ENCODE measurements around the gene RAP1GAP2.

RAP1GAP2 gene

DNA sequence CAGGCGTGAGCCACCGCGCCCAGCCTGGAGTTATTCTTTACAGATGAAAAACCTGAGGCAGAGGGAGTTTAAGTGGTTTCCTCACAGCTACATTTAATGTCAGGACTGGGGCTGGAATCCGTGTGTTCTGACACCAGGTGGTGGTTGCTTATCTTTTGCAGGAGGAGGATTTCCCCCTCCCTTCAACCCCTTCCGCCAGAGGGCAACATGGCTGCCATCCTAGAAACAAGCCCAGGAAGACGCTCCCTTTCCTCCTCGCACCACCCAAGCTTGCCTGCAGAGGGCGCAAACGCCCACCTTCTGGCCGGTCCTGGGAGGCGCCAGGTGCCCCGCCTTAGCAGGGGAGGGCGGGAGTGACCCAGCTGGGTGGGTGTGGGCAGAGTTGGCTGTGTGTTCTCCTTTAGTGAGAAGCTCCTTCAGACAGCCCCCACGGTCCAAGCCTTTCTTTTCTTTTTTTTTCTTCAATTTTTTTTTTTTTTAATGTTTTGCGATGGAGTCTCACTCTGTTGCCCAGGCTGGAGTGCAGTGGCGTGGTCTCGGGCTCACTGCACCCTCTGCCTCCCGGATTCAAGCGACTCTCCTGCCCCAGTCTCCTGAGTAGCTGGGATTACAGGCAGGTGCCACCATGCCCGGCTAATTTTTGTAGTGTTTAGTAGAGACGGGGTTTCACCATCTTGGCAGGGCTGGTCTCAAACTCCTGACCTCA is 9.9 kb upstream of the RAP1GAP2 start:
- peak; percentile 79 to 87 for DNase-seq

DNA sequence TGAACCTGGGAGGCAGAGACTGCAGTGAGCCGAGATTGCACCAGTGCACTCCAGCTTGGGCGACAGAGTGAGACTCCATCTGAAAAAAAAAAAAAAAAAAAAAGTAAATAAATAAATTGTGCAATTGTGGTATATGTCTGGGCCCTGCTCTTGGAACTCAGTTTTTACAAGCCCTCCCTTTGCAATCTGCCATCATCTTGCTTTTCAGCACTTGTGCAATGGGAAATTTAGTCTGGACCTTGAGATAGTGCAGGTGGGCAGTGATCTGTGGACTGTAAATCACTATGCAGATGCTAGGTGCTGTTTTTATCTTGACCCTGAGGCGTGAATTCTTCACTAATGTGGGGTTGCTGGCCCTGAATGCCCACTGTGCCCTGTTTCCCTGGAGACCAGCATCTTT is 6.5 kb upstream of the RAP1GAP2 start:
- no peak for DNase-seq

DNA sequence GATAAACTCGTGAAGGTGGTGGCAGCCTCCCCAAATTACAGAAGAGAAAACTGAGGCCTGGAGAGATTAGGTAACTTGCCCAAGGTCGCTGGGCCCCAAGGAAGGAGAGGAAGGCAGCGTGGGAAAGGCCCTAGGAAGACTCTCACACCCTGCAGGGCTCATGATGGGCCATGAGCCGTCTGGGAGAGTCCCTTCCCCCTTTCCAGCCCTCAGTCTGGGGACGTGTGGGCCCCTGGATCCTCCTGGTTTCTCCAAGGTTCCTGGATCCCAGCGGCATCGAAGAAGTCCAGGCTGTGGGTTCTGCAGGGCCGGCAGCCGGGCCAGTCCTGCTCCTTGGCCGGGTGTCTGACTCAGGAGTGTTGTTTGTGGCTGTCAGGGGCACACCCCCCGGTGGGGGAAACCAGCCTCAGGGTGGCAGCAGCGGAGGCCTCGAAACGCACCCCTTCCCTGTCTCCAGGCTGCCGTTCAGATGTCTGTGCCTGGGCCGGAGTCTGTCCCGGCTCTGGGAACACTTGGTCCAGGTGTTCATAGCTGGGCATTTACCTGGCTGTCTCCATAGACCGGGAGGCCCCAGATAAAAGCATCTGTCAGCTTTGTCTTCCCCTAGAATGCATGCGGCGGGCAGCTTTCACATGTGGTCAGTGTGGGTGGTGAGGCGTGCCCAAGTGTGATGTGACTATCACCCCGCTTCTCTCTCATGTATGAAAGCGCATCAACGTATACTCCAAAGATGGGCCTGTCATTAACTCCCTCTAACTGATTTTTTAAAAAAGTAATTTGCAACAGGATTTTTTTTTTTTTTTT is 3.7 kb upstream of the RAP1GAP2 start:
- no peak for DNase-seq

DNA sequence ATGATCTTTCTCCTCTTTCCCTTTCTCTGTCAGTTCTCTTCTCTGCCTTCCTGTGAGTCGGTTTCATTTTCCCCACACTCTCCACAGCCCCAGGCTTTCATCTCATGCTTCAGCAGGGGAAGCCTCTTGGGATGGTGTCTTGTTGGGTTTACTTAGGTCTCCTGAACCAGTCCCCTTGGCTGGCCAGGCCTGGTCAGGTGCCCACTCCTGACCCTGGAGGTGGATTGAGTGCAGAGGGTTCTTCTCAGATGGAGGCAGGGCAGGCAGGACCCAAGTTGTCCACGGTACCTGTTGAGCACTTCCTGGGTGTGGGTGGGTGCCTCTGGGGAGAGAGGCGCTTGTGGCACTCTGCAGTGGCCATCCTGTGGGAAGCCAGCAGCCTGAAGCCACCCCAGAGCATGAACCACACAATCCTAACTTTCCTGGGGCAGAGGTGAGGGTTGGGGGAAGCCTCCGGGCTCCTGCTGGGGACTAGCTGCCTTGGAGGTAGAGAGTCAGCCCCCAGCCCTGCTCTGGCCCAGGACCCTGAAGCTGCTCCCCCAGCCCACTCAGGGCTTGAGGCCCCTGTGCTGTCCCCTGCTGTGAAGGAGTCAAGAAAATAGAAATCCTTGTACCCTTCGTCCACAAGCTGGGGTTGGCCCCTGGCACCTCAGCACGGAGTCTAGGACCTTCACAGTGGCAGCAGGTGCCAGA is 2.0 kb upstream of the RAP1GAP2 start:
- DNase-seq = no peak

DNA sequence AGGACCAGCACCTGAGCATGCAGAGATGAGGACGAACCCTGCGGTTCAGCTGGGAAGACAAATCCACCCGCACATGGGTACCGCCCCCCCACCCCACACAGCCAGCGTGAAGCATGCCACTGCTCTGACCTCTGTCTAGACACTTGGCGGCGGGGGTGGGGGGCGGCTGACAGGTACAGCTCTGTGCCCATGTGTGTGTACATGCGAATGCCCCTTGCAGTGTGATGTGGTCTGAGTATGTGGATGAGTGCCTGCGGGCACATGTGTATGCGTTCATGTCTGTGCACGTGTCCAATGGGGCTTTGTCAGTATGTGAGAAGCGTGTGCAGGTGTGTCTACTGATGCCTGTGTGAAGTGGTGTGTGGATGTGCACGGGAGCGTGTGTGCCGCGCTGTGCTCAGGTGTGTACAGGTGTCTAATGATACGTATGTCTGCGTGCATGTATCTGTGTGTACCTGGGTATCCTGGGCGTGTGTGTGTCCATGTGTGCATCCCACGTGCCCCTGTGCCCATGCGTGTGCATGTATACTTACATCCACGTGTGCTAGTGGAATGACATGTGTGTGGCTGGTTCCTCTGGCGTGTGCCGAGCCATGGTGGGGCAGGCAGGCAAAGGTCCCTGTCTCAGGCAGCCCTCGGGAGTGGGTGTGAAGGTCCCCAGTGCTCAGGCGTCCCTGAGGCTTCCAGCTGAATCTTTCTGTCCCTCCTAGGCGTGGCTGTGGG is 636 bp upstream of the RAP1GAP2 start:
- DNase-seq = no peak

DNA sequence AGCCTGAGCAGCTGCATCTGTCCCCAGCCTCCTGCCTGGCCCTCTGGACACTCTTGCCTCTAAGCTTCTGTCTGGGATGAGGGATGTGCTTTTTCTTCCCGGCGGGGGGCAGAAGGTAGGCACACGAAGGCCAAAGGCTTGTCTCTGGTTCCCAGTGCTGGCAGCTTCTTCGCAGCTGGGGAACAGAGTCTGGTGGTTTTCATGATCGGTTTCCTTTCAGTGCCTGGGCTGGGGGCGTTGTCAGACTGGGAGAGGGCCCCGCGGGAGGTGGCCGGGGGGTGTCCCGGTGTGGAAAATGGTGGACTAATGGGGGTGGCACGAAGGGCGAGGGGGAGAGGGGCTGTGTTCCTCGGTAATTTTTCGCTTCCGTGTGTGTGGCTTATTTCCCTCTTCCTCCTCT is 988 bp downstream of the RAP1GAP2 start:
- no peak for DNase-seq

DNA sequence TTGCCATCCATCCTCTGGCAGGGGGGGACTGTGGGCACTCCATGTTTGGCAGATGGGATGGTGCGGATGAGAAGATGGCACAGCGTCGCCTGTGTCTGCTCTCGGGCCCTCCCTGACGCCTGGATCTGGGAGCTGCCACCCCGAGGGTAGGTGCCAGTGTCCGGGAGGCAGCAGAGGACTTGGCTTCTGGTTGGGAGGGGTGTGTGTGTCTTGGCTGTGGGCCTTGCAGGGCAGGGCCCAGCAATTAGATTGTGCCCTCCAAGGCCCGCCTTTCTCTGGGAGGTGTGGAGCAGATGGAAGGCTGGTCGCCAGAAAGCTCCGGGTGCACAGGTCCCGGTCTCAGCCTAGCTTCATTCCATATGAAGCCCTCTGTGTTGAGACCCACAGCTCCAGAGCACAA is 1.4 kb downstream of the RAP1GAP2 start:
- no peak for DNase-seq

DNA sequence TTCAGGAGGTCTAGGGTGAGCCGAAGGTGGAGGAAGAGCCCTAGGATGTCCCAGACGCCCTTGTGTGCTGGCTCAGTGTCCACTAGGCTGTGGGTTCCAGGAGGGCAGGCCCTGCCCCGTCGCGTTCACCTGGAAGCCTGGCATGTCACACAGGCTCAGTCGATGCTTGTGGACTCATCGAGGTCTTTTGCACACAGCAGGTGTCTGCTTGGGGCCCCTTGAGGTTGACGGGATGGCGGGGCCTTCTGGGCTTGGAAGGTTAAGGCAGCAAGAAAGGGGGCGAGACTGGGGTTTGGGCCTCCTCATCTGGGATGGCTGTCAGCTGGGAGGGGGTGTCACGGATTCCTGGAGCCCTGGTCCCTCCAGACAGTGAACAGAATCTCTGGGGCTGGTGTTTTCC is 1.9 kb downstream of the RAP1GAP2 start:
- DNase-seq = no peak

DNA sequence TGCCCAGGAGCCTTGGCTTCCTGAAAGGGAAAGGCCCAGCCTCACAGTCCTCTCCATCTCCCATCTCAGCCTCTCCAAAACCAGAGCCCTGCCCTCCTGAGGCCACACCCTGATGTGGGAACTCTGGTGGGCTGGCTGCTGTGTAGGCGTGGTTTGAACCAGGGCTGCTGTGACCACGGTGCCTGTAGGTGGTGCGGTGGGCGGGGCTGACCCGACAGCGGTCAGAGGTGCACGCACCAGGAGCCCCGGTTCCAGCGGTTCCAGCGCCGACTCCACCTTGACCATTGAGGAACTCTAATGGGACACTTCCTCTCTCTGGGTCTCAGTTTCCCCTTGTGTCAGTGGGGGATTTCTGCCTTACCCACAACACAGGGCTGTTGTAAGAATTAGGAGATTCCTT is 2.4 kb downstream of the RAP1GAP2 start:
- no peak for DNase-seq

DNA sequence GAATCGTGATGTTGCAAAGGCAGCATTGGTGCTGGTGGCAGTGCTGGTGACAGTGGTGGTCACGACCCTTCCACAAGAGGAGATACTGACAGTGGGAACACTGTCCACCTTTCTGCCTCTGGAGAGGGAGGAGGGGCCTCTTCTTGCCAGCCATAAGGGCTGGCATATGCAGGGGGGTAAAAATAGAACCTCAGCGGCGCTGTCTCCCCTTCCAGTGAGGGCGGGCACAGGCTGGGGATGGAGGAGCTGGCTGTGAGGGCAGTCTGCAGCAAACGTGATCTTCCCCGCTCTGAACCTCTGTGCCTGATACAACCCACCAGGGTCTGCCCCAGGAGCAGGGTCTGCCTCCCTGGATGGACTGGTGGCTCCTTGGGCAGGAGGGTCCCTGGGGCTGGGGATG is 3.4 kb downstream of the RAP1GAP2 start:
- no peak for DNase-seq

DNA sequence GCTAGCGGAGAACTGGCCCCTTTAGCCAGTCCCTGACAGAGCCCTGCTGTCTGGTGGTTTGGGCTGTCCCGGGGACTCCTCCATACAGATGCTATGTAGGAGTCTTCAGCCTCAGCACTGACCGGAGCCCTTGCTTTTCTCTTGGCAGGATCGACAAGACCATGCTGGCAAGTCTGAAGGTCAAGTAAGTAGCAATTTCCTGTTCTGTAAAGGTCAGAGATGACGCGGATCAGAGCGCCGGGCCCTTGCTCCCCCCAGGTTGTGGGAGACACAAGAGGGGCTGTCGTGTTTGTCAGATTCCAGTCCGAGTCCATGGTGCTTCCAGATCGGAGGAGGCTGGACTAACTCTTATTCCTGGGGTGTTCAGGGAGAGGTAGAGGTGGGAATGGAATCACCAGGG is 4.1 kb downstream of the RAP1GAP2 start:
- no peak for DNase-seq

DNA sequence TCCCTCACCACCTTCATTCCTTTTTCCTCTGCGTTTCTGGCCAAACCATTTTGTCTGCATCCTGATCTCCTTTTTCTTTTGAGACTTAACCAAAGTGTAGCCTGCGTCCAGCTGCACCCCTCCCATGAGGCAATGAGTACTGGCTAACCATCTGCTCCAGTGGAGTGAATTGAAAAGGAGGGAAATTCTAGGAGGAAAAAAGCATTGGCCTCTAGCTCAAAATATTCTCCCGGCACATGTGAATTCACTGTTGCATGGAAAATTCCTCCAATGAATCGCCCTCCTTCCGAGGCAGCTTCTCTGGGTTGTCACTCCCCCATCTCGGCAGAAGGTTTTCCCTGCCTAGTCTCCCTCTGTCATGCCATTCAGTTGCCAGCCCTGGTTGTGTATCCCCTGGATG is 5.6 kb downstream of the RAP1GAP2 start:
- DNase-seq = no peak

DNA sequence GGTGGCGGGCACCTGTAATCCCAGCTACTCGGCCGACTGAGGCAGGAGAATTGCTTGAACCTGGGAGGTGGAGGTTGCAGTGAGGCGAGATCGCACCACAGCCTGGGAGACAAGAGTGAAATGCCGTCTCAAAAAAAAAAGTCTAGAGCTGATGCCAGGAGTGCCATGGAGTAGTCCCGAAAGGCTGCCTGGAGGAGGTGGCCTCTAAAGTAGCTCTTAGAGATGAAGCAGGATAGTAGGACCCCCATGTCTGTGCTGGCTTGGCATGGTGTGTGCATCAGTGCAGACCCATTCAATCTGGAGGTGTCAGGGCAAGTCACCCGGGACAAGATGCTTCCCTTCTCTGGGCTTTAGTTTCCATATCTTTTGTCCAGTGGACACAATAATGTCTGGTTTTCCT is 6.3 kb downstream of the RAP1GAP2 start:
- DNase-seq = no peak

DNA sequence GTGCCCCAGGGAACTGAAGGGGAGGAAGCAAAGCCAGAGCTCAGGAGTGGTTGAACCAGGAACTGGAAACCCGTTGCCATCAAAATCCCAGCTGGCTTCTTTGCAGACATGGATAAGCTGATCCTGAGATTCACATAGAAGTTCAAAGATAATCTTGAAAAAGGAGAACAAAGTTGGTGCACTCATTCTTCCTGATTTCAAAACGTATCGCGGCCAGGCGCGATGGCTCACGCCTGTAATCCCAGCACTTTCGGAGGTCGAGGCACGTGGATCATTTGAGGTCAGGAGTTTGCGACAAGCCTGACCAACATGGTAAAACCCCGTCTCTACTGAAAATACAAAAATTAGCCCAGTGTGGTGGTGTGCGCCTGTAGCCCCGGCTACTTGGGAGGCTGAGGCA is 7.1 kb downstream of the RAP1GAP2 start:
- DNase-seq = no peak

DNA sequence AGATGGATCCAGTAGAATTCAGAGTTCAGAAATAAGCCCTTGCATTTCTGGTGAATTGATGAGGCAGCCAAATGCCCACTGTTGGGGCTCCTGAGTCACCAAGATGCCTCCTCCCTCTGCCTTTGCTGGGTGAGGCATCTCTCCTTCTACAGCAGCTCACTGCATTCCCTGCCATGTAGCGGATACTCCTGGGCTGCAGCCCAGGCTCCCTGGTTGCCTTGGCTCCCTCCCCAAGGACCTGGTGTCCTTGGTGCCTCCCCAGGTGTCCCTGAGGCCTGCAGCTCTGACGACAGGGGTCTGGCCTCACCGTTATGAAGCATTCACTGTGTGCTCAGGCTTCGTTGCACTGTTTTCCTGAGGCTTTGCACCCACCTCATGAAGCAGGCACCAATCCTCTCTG is 7.7 kb downstream of the RAP1GAP2 start:
- no peak for DNase-seq

DNA sequence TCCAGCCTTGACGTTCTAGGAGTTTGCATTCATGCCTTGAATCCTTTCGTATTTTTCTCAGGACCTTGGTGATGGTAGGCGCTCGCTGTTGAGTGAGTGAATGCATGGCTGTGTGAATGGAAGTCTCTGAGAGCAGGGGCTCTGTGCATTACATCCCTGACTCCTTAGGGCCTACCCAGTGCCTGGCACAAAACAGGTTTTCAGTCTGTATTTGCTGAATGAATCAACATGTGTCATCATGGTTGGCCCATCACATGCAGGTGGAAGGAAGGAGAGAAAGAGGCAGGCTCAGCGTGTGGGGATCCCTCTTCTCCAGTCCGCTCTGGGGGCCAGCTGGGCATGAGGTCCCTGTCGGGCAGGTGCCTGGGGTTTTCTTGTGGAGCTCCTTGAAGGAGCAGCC is 8.7 kb downstream of the RAP1GAP2 start:
- DNase-seq = no peak

DNA sequence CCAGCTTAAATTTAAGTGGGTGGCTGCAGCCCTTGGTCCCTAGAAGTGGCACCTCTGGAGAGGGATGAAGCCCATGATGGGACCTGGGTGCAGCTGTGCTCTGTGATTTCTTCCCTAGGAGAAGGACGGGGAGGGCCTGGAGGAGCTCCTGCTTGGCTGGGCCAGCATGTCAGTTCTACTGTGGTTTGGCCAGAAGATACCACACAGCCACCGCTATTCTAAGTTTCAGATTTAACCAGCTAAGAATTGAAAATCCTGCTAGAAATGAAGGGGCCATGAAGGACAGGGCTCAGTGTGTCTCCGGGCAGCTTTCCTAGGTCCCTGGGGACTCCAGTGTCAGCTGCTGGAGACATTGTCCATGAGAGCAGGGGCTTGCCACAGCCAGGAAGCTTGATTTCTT is 9.7 kb downstream of the RAP1GAP2 start:
- no peak for DNase-seq

DNA sequence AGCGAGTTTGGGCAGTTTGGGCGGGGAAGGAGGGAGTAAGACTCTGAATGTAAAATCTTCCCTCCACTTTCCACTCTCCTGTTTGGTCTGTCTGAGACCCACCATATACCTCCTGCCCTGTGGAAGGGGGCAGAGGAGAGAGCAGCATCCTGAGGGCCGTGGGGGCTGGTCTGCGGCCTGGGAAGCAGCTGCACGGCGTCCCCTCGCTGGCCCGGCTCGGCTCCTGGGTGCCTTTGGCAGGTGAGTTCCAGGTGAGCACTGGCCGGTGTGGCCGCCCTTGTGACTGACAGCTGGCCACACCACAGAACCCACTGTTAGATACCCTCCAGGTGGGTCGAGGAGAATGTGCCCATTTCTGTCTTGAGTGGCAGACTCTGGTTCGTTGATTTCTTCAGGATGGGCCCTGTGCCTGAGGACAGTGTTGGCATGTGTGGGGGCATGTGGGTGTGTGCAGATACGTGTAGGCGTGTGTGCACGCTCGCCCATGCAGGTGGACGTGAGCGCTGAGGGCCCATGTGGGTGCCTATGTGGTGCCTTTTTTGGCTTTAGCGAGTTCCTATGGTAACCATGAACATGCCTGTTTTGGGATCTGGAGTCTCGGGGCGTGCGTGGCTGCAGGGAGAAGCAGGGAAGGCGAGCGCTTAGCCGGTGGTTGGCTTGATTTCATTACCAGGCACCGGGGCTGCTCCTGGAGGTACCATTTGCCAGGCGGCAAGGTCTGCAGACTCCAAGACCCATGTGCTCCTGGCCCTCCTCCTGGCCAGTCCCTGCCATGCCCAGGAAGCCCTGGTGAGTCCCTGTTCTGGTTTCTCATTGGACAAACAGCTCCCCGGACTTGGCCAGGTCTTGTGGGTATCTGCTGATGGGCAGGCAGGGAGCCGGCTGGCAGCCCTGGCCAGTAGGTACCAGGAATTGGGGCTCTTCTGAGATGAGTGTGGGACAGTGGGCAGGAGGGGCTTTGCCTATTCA is 12.4 kb downstream of the RAP1GAP2 start:
- no peak for DNase-seq

DNA sequence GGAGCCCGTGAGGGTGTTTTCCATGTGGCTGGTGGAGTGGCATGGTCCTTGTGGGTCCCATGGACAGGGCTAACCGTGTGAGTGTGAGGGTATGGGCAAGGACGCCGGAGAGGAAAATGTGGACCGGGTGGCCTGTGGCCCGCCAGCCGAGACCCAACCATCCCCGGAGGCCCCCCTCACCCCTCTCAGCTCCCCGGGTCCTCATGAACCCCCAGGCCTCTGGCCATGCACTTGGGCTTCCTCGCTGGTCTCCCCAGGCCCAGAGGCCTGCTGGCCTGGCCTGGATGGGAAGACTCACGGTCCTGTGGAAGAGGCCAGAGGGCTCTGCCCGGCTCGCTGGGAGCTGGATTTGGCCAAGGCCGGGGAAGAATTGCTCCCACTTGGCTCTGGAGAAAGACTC is 13.1 kb downstream of the RAP1GAP2 start:
- DNase-seq = no peak

DNA sequence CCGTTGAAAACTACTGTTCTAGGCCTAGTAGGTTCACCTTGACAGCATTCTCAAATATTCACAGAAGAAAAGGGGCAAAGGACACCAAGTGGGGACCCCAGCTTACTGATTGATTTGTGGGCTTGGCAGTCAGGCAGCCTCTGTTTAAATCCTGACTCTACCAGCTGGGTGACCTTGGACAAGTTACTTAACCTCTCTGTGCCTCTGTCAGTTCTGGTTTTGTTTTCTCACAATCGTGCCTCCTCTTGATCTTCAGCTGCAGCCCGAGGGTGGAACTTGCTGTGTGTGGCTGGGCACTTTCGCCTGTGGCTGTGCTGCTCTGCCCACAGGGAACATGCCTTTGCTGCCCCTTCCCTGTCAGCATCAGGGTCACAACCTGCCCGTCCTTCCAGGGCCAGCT is 17.8 kb downstream of the RAP1GAP2 start:
- DNase-seq = no peak

DNA sequence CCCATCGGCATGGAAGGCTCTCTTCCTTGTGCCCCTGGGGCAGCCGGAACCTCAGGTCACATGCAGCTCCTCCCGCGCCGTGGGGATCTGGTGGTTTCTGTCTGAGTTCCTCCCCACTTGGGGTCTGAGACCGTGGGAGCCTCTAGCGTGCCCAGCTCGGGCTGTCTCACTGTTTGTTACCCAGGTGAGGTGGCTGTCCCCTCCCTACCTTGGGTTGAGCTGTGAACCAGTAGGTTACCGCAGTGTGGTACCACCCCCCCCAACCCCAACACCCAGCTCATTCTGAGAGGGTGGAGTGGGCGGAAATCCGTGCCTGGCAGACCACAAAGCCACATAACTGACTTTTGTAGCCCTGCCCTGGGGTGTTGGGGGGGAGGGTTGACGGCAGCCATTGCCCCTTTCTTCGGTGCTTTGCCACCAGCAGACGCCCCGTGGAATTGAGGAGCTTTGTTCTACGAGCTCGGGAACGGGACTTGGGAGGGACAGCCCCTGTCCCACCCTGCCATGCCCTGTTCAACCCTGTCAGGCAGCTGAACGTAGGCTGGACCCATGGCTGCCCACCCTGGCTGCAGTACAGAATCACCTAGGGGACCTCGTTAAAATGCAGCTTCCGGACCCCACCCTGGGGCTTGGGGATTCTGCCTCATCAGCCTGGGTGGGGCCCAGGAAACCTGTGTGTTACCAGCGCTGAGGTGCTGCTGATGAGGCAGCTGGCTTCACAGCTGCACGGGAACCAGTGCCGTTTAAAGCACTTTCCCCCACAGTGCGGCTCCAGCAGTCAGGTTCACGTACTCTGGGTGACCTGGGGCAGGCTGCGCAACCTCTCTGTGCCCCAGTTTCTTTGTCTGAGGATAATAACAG is 18.5 kb downstream of the RAP1GAP2 start:
- no peak for DNase-seq
